Measurements from ENCODE around the gene EFEMP2. TPM values are rescaled to one million over a fixed set of nuclear protein-coding genes. Genes with fewer than 3 reads are reported as not detected.

Gene EFEMP2
- total RNA-seq, 4 donors from 2014 or later: 3.6 to 29.0 (median 10.2) TPM

GRCh38 chr11:65865550-65866172 is 6.9 kb downstream of the EFEMP2 start:
- intact Hi-C loops (cut with DNase I): no loop called here
- Histone ChIP-seq H3K4me3 (no peak overlapping the region), H3K27ac (no peak overlapping the region), H3K9me3 (no peaks in the 10 kb centered on the region), H3K36me3 (peaks cover 17 to 69% (median 39%) of the 10 kb centered on the region in 3 donors), H3K27me3 (no peaks in the 10 kb centered on the region), H3K4me1 (peaks cover 10 to 49% (median 16%) of the 10 kb centered on the region in 3 donors)
- TF ChIP-seq POLR2A (IDR thresholded peaks at IDR 0.05): no peak
- TF ChIP-seq, protein P1, sequence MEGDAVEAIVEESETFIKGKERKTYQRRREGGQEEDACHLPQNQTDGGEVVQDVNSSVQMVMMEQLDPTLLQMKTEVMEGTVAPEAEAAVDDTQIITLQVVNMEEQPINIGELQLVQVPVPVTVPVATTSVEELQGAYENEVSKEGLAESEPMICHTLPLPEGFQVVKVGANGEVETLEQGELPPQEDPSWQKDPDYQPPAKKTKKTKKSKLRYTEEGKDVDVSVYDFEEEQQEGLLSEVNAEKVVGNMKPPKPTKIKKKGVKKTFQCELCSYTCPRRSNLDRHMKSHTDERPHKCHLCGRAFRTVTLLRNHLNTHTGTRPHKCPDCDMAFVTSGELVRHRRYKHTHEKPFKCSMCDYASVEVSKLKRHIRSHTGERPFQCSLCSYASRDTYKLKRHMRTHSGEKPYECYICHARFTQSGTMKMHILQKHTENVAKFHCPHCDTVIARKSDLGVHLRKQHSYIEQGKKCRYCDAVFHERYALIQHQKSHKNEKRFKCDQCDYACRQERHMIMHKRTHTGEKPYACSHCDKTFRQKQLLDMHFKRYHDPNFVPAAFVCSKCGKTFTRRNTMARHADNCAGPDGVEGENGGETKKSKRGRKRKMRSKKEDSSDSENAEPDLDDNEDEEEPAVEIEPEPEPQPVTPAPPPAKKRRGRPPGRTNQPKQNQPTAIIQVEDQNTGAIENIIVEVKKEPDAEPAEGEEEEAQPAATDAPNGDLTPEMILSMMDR (IDR thresholded peaks at IDR 0.05): no peak
- DNase-seq: no peak
- 85 to 90% methylated on average over 3 to 5 of the region's 9 CpGs for WGBS, 2 donors

GRCh38 chr11:65864706-65865471 is 7.7 kb downstream of the EFEMP2 start:
- Histone ChIP-seq H3K27me3 (no peaks in the 10 kb centered on the region), H3K27ac (no peak overlapping the region), H3K4me1 (peaks cover 13 to 44% (median 16%) of the 10 kb centered on the region in 3 donors), H3K4me3 (no peak overlapping the region), H3K9me3 (no peaks in the 10 kb centered on the region), H3K36me3 (peaks cover 17 to 69% (median 39%) of the 10 kb centered on the region in 3 donors)
- intact Hi-C loops (cut with DNase I): no loop called here
- TF ChIP-seq POLR2A (IDR thresholded peaks at IDR 0.05): no peak
- TF ChIP-seq, protein P1 (IDR thresholded peaks at IDR 0.05): no peak
- DNase-seq: no peak
- 75 to 85% methylated on average over 4 to 12 of the region's 18 CpGs for WGBS, 2 donors

GRCh38 chr11:65863889-65864705 is 8.5 kb downstream of the EFEMP2 start:
- Histone ChIP-seq H3K36me3 (peaks cover 17 to 69% (median 39%) of the 10 kb centered on the region in 3 donors), H3K27me3 (no peaks in the 10 kb centered on the region), H3K27ac (no peak overlapping the region), H3K4me3 (no peak overlapping the region), H3K4me1 (peaks cover 16 to 49% (median 17%) of the 10 kb centered on the region in 3 donors), H3K9me3 (no peaks in the 10 kb centered on the region)
- intact Hi-C loops (cut with DNase I): no loop called here
- 56 to 81% methylated on average over 3 to 8 of the region's 12 CpGs for WGBS, 2 donors
- DNase-seq: no peak
- TF ChIP-seq POLR2A (IDR thresholded peaks at IDR 0.05): no peak
- TF ChIP-seq, protein P1 (IDR thresholded peaks at IDR 0.05): no peak

- no peaks in the 10 kb centered on the region for H3K27me3 ChIP-seq
Measured at GRCh38 chr11:65862941-65863888, 9.4 kb downstream of the EFEMP2 start.

More at GRCh38 chr11:65862941-65863888, 9.4 kb downstream of the EFEMP2 start:
- TF ChIP-seq, protein P1 (IDR thresholded peaks at IDR 0.05): no peak
- TF ChIP-seq POLR2A (IDR thresholded peaks at IDR 0.05): no peak
- H3K27ac ChIP-seq: no peak overlapping the region
- no peaks in the 10 kb centered on the region for H3K9me3 ChIP-seq
- no peak overlapping the region for H3K4me3 ChIP-seq
- DNase-seq: no peak
- intact Hi-C loops (cut with DNase I): no loop called here
- 83 to 94% methylated on average over 13 to 18 of the region's 24 CpGs for WGBS, 2 donors
- H3K4me1 ChIP-seq: peaks cover 16 to 57% (median 19%) of the 10 kb centered on the region in 3 donors
- peaks cover 17 to 68% (median 39%) of the 10 kb centered on the region in 3 donors for H3K36me3 ChIP-seq

Measured in esophagus squamous epithelium (tissue), 5 donors.